NCI-H748 treated with DMSO at 0.1 percent for 48 hours (cell line): Measurements from ENCODE around the gene DGUOK.
"Not testable (repeated sequence)": the region's sequence is repeated elsewhere in the genome, so short reads cannot be mapped to it uniquely, and the experiment has no call there.

Experiments
- DNase-seq: peaks from one replicate; lab custom pipeline; 2025; lab: John Stamatoyannopoulos, UW

The DGUOK gene

GRCh38 chr2:73921581-73921980 is 5.1 kb upstream of the DGUOK start:
- DNase-seq: no peak

GRCh38 chr2:73922681-73923080 is 4.0 kb upstream of the DGUOK start:
- DNase-seq: no peak

- DNase-seq: no peak
These were observed 1.5 kb upstream of the DGUOK start for GRCh38 chr2:73925033-73925704.

GRCh38 chr2:73925853-73926492 is 707 bp upstream of the DGUOK start:
- peak; percentile 54 for DNase-seq

- no peak for DNase-seq
These were observed 664 bp downstream of the DGUOK start for GRCh38 chr2:73927344-73927743.

- DNase-seq: no peak
These were observed 2.3 kb downstream of the DGUOK start for GRCh38 chr2:73928963-73929347.

- DNase-seq: no peak
These were observed 3.7 kb downstream of the DGUOK start for GRCh38 chr2:73930386-73930785.

GRCh38 chr2:73931531-73932500 is 5.1 kb downstream of the DGUOK start:
- no peak for DNase-seq

- no peak for DNase-seq
These were observed 6.5 kb downstream of the DGUOK start for GRCh38 chr2:73933194-73933593.

- no peak for DNase-seq
These were observed 9.0 kb downstream of the DGUOK start for GRCh38 chr2:73935641-73936040.

- no peak for DNase-seq
These were observed 10.6 kb downstream of the DGUOK start for GRCh38 chr2:73937103-73937885.

- no peak for DNase-seq
These were observed 11.2 kb downstream of the DGUOK start for GRCh38 chr2:73937899-73938298.

GRCh38 chr2:73938718-73939352 is 12.2 kb downstream of the DGUOK start:
- DNase-seq: no peak

- no peak for DNase-seq
These were observed 12.7 kb downstream of the DGUOK start for GRCh38 chr2:73939419-73939818.

GRCh38 chr2:73940066-73940465 is 13.4 kb downstream of the DGUOK start:
- DNase-seq: not testable (repeated sequence)

GRCh38 chr2:73942664-73943063 is 16.0 kb downstream of the DGUOK start:
- no peak for DNase-seq

GRCh38 chr2:73944714-73945113 is 18.0 kb downstream of the DGUOK start:
- no peak for DNase-seq

- DNase-seq: no peak
These were observed 19.5 kb downstream of the DGUOK start for GRCh38 chr2:73946215-73946614.

GRCh38 chr2:73946666-73947065 is 20.0 kb downstream of the DGUOK start:
- no peak for DNase-seq

- no peak for DNase-seq
These were observed 20.8 kb downstream of the DGUOK start for GRCh38 chr2:73947412-73948018.

GRCh38 chr2:73949802-73950201 is 23.1 kb downstream of the DGUOK start:
- no peak for DNase-seq
